HG03108 (cell line): ENCODE data around the gene RNF220.

ENCODE experiments used
- ATAC-seq: cut with Tn5 transposase; IDR thresholded peaks from one replicate; pipeline ENCODE4 v1.9.1; 2021; ENCODE audit warnings: moderate library complexity; ENCODE audit not compliant: unreplicated experiment

Gene RNF220

GRCh38 chr1:44405031-44405797 is at the start of gene RNF220:
Gene RNF220, plus strand, starts transcription at chr1:44405255.
- no peak for ATAC-seq

- ATAC-seq: no peak
These were observed 49.3 kb upstream of the RNF220 start for GRCh38 chr1:44355582-44356305.

DNA sequence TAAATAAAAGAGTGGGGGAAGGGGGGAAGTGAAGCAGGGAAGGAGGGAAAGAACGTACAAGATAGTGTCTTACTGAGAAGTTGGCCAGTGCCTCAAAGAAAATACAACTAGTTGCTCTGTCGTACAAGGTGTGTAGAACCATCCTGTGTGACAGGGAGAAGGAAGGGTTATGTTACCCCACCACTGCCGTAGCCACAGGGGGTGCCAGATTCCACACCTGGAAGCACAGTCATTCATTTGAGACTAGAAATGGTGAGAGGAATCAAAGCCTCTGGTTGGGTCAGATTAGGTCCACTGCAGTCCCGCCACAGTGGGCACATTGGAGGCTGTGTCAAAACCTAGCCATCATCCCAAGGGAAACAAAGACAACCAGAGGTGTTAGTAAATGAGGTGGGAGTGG is 47.3 kb upstream of the RNF220 start:
- no peak for ATAC-seq

GRCh38 chr1:44359234-44359935 is 45.7 kb upstream of the RNF220 start:
- no peak for ATAC-seq

- ATAC-seq: no peak
These were observed 43.6 kb upstream of the RNF220 start for GRCh38 chr1:44361478-44361877.

DNA sequence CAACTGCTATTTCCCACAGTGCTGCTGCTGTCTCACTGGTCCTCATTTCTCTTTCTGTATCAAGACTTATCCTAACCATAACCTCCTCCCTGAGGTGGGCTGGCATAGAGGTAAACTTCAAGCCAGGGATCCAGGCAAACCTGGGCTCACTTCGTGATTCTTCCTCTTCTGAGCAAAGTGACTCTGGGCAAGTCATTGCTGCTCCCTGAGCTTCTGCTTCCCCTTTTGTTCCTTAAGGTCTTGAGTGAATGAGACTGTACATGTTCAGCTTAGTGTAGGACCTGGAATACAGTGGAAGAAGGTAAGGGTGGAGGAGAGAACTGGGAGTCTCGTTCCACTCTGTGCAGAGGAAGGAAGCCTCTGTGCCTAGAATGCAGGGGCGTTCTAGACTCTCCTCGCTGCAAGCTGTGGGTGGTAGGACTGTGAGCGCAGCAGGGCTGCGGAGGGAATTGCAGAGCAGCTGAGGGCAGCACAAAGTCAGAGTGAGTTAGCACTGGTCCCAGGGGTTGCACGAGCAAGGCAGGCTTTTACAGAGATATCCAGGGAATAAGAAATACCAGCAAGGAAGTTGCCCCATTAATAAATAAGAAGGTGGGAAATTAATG is 38.6 kb upstream of the RNF220 start:
- no peak for ATAC-seq

- ATAC-seq: no peak
These were observed 37.1 kb upstream of the RNF220 start for GRCh38 chr1:44367944-44368343.

GRCh38 chr1:44368471-44369151 is 36.4 kb upstream of the RNF220 start:
- ATAC-seq: no peak

DNA sequence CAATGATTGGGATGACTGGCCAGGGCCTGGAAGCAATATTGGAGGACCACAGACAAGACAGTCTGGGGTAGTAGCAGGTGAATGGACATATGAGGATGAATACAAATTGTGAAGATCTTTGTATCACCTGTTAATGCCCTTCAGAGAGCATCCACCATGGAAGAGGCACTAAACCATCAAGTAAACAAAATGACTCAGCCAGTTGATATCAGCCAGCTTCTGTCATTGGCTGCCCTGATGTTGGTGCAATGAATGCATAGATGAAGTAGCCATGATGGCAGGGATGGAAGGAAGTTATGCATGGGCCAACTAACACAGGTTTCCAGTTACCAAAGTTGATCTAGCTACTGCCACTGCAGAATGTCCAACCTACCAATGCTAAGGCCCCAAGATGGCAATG is 33.8 kb upstream of the RNF220 start:
- no peak for ATAC-seq

DNA sequence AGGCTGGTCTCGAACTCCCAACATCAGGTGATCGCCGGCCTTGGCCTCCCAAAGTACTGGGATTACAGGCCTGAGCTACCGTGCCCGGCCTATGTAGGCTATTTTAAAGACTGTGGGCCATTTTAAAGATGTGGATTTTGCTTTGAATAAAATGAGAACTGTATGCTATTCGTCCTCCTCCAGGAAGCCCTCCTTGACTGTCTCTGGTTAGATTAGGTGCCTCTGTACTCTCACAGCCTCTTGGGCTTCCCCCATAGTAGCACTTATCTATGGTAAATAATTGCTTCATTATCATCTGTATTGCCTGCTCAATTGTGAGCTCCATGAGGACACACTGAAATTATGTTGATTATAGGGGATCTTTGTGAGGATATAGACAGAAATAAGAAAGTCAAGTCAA is 29.5 kb upstream of the RNF220 start:
- no peak for ATAC-seq

GRCh38 chr1:44377925-44378784 is 26.9 kb upstream of the RNF220 start:
- no peak for ATAC-seq

DNA sequence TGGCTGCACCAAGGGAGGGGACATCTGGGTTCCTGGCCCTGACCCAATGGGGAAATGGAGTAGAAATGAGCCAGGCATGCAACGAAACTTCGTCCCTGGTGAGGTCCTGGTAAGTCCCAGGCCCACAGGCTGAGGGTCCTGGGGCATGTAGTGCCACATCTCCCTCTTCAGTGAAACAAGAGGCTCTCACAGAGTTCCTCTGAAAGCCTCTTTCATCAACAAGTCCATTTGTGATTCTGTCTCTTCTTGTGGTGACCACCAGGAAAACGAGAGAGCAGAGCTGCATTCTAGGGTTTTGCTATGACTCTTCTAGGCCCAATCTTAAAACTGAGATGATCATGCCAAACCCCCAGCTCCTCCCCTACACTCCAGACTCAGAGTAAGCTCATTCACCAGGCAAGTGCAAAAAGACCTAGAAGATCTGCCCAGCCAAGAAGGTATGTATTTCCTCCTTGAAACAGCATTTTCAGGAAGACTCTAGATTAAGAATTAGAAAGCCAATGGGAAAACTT is 24.3 kb upstream of the RNF220 start:
- no peak for ATAC-seq

DNA sequence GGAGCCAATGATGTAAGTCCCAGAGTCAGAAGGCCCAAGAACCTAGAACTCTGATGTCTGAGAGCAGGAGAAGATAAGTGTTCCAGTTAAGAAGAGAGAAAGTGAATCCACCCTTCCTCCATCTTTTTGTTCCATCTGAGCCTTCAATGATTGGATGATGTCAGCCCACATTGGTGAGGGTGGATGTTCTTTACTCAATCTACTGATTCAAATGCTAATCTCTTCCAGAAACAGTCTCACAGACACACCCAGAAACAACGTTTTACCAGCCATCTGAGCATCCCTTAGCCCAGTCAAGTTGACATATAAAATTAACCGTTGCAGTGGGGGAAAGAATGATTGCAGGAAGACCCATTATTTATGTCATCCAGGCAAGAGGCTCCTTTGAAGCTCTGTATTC is 16.5 kb upstream of the RNF220 start:
- no peak for ATAC-seq

DNA sequence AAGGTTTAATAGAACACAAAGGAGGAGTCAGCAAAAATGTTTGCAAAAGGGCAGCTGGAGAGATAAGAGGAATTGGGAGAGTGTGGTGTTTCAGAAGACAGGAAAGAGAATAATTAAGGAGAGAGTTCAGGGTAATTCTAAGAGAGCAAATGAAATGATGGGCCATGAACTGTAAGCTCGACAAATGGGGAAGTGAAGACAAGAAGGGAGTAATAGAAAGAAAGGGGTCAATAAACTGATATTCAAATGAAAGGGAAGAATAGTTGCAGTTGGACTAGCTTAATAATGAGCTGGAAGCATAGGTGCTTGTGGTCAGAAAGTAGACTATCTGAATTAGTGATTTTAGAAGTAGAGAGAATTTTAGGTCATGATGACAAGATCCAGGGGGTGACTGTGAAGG is 15.6 kb upstream of the RNF220 start:
- no peak for ATAC-seq

- ATAC-seq: no peak
These were observed 14.8 kb upstream of the RNF220 start for GRCh38 chr1:44390277-44390676.

GRCh38 chr1:44401256-44402228 is 3.5 kb upstream of the RNF220 start:
- no peak for ATAC-seq

DNA sequence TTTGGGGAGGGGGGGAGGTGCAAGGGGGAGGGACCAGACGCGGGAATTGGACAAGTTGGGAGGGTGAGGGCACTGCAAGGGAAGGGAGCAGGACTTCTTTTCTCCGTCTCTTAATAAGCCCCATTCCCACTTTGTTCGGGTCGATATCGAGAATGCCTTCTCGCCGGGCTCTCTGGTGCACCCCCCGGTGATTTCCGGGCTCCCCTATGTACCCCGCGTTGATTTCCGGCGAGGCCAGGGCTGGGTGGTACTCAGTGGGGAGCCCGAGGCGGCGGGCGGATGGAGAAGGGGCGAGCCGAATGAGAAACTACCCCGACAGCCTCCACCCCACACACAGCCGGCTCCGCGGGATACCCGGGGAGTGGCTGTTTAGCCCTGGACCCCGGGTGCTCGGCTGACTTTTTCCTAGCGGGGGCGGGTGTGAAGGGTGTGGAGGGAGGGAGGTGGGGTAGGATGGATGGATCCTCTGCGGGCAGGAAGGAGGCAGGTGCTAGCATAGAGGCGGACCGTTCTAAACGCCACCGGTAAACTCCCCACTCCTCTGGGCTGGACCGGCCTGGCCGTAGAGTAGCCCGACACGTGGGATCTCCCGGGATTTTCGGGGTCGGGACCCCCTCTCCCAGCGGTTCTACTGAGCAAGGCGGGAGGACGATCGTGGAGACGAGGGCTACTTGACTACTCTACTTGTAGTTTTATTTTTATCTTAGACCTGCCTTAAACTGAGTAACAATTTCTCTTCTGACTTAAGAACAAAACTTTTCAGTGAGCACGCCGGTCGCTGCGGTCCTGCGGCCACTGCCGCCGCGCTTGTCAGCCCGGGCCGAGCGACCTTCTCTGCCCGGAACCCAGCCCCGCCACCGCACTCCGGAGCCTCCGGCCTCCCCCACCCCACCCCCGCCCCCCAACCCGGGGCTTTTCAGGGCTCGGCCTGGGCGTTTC is 1.0 kb downstream of the RNF220 start:
- ATAC-seq: no peak
